A673 (cell line): ENCODE measurements around the gene RPP25L. TPM values are rescaled to one million over a fixed set of nuclear protein-coding genes. Genes with fewer than 3 reads are reported as not detected.

Experiments
- BruUV-seq: library from RNA; stranded (reverse); fragments of 400-500 nt; replicated peaks from 2 replicates; lab custom pipeline; 2021; lab: Mats Ljungman, UMichigan
- CTCF ChIA-PET: fragments of 300-600 bp; sonication (Branson Sonifier 250); formaldehyde crosslinking; loops from one replicate; lab custom pipeline; 2022; ENCODE audit warnings: antibody characterized with exemption; lab: Charles Lee
- POLR2A ChIA-PET: fragments of 300-600 bp; sonication (Branson Sonifier 250); formaldehyde crosslinking; loops from one replicate; lab custom pipeline; 2022; ENCODE audit warnings: antibody characterized with exemption; ENCODE audit not compliant: low non-redundant PET; lab: Charles Lee
- DNase-seq: peaks from one replicate; pipeline ENCODE4 v3.0.0-alpha.2; 2015; ENCODE audit warnings: low spot score
- H3K27ac ChIP-seq: fragments of 200-600 bp; sonication (generic); 2 replicates; pipeline ENCODE4 v1.5.1; 2016; ENCODE audit warnings: mixed run types, low read depth, mild to moderate bottlenecking, mixed read lengths, antibody characterized with exemption, low read length; ENCODE audit not compliant: poor library complexity, severe bottlenecking
- H3K27me3 ChIP-seq: fragments of 200-600 bp; sonication (generic); replicated peaks from 2 replicates; pipeline ENCODE4 v1.6.1; 2017; ENCODE audit warnings: mixed run types, low read depth, mild to moderate bottlenecking, mixed read lengths, antibody characterized with exemption, low read length; ENCODE audit not compliant: insufficient read depth, poor library complexity
- H3K36me3 ChIP-seq: fragments of 200-600 bp; sonication (generic); 2 replicates; pipeline ENCODE4 v1.6.1; 2016; ENCODE audit warnings: mixed run types, mild to moderate bottlenecking, mixed read lengths, antibody characterized with exemption, low read length; ENCODE audit not compliant: insufficient read depth, poor library complexity, severe bottlenecking
- H3K4me1 ChIP-seq: fragments of 200-600 bp; sonication (generic); 2 replicates; pipeline ENCODE4 v1.6.1; 2017; ENCODE audit warnings: mixed run types, mild to moderate bottlenecking, mixed read lengths, antibody characterized with exemption, low read length; ENCODE audit not compliant: insufficient read depth, poor library complexity, severe bottlenecking
- H3K4me3 ChIP-seq: fragments of 200-600 bp; sonication (generic); 2 replicates; pipeline ENCODE4 v1.5.1; 2016; ENCODE audit warnings: low read depth, mixed run types, mild to moderate bottlenecking, mixed read lengths, low read length; ENCODE audit not compliant: poor library complexity, severe bottlenecking
- H3K9me3 ChIP-seq: fragments of 200-600 bp; sonication (generic); 2 replicates; pipeline ENCODE4 v1.6.1; 2016; ENCODE audit warnings: mixed run types, low read depth, mild to moderate bottlenecking, mixed read lengths, antibody characterized with exemption, low read length; ENCODE audit not compliant: poor library complexity, severe bottlenecking
- CTCF ChIP-seq: fragments of 300-800, 200-600 bp; sonication (generic); conservative IDR thresholded peaks from 2 replicates; pipeline ENCODE4 v1.5.1; 2017; ENCODE audit warnings: low read depth, mild to moderate bottlenecking, antibody characterized with exemption, low read length, moderate library complexity, mixed read lengths
- EZH2 ChIP-seq: fragments of 200-600 bp; sonication (generic); IDR thresholded peaks from 2 replicates; pipeline ENCODE4 v1.6.1; 2017; ENCODE audit warnings: borderline replicate concordance, low read depth, mild to moderate bottlenecking, mixed read lengths, antibody characterized with exemption, low read length; ENCODE audit not compliant: poor library complexity, severe bottlenecking
- intact Hi-C: fragments of 100-400 bp; cut with micrococcal nuclease; formaldehyde crosslinking; loops from one replicate; pipeline ENCODE4 v1.10.0; 2022; ENCODE audit not compliant: unreplicated experiment
- total RNA-seq: library from RNA; stranded (reverse); gene quantifications from 2 replicates; pipeline ENCODE4 v1.2.3, GENCODE V29; 2021

The RPP25L gene
- total RNA-seq, 1 experiment from 2014 or later, result 19.7 TPM

- H3K36me3 ChIP-seq, result no peaks in the 10 kb centered on the region
- H3K27me3 ChIP-seq, result no peaks in the 10 kb centered on the region
- TF ChIP-seq EZH2 (no peak), CTCF (no peak)
- H3K4me3 ChIP-seq, result no peak overlapping the region
- no peaks in the 10 kb centered on the region for H3K9me3 ChIP-seq
- ChIA-PET CTCF (interaction anchor here (0.6 to 1.9 kb wide), 2 partner anchors 28 to 489 kb away, joined by 3 to 6 read pairs; no protein-coding TSS in a partner anchor), POLR2A (no interaction called here)
- no peaks in the 10 kb centered on the region for H3K4me1 ChIP-seq
- intact Hi-C loops, result no loop called here
- no peak overlapping the region for H3K27ac ChIP-seq
- BruUV-seq, result no TSS peak
- no peak for DNase-seq
These were observed 48.6 kb downstream of the RPP25L start for GRCh38 chr9:34563262-34563661.

- POLR2A ChIA-PET, result no interaction called here
- CTCF ChIA-PET, result interaction anchor here (1.9 kb wide), 1 partner anchor 29 kb away, joined by 6 read pairs; no protein-coding TSS in a partner anchor
- DNase-seq, result no peak
- H3K27me3 ChIP-seq, result no peaks in the 10 kb centered on the region
- no peaks in the 10 kb centered on the region for H3K9me3 ChIP-seq
- no peaks in the 10 kb centered on the region for H3K36me3 ChIP-seq
- no TSS peak for BruUV-seq
- intact Hi-C loops, result no loop called here
- H3K27ac ChIP-seq, result no peak overlapping the region
- TF ChIP-seq EZH2, result no peak
- TF ChIP-seq CTCF, result peak; percentile 66
- H3K4me3 ChIP-seq, result no peak overlapping the region
- no peaks in the 10 kb centered on the region for H3K4me1 ChIP-seq
These were observed 49.7 kb downstream of the RPP25L start for GRCh38 chr9:34562135-34562745.

- H3K4me1 ChIP-seq, result no peaks in the 10 kb centered on the region
- no peak for TF ChIP-seq EZH2
- no peak for TF ChIP-seq CTCF
- no TSS peak for BruUV-seq
- ChIA-PET POLR2A (no interaction called here), CTCF (no interaction called here)
- no peaks in the 10 kb centered on the region for H3K27me3 ChIP-seq
- H3K9me3 ChIP-seq, result no peaks in the 10 kb centered on the region
- intact Hi-C loops, result no loop called here
- H3K36me3 ChIP-seq, result no peaks in the 10 kb centered on the region
- no peak overlapping the region for H3K4me3 ChIP-seq
- no peak for DNase-seq
- no peak overlapping the region for H3K27ac ChIP-seq
These were observed 51.2 kb downstream of the RPP25L start for GRCh38 chr9:34560599-34561214.

Other genes with a start within 250 kb of the RPP25L start
- 7.8 and 7.9 TPM in 2 replicates for gene MYORG, start 235.2 kb downstream of the RPP25L start, total RNA-seq
- 62.1 and 63.3 TPM in 2 replicates for gene FAM219A, start 153.5 kb downstream of the RPP25L start, total RNA-seq
- gene DNAI1, start 153.3 kb downstream of the RPP25L start, total RNA-seq, result 1.4 TPM in 1 of 2 replicates, not detected in the other
- gene ENHO, start 89.1 kb downstream of the RPP25L start, total RNA-seq, result 1.2 and 2.8 TPM in 2 replicates
- 3.7 and 4.5 TPM in 2 replicates for gene CNTFR, start 22.4 kb downstream of the RPP25L start, total RNA-seq
- gene DCTN3, start 8.4 kb upstream of the RPP25L start, total RNA-seq, result 79.3 and 89.4 TPM in 2 replicates
- gene ARID3C, start 17.0 kb upstream of the RPP25L start, total RNA-seq, result not detected in 2 replicates
- gene SIGMAR1, start 25.7 kb upstream of the RPP25L start, total RNA-seq, result 165 and 172 TPM in 2 replicates
- 27.6 and 37.6 TPM in 2 replicates for gene GALT, start 34.6 kb upstream of the RPP25L start, total RNA-seq
- gene IL11RA, start 40.1 kb upstream of the RPP25L start, total RNA-seq, result 5.6 and 12.1 TPM in 2 replicates
- not detected in 2 replicates for gene CCL27, start 50.6 kb upstream of the RPP25L start, total RNA-seq
- not detected in 2 replicates for gene CCL19, start 79.2 kb upstream of the RPP25L start, total RNA-seq
- not detected in 2 replicates for gene CCL21, start 98.0 kb upstream of the RPP25L start, total RNA-seq